ENCODE measurements around the gene PIAS4. TPM values are rescaled to one million over a fixed set of nuclear protein-coding genes. Genes with fewer than 3 reads are reported as not detected.

Gene PIAS4
- total and polyA plus RNA-seq, 2 donors (not counting 3 experiments of a cell fraction or from before 2014, with no cell fraction given): 26.2 to 46.2 TPM

GRCh38 chr19:4030981-4031380, 23.4 kb downstream of the PIAS4 start:
- Histone ChIP-seq H3K4me3 (replicated peaks in 1 of 3; ENCODE audit: insufficient read depth in 1 of 3, low read depth in 1 of 3, low read length in 3 of 3) (no peak overlapping the region), H3K4me1 (ENCODE audit: control insufficient read depth, extremely low read depth, insufficient read depth, low read length) (no peaks in the 10 kb centered on the region), H3K79me2 (ENCODE audit: control insufficient read depth, insufficient read depth, low read length) (no peaks in the 10 kb centered on the region), H3K4me2 (ENCODE audit: insufficient read depth, low read length) (no peak overlapping the region), H3K27ac (ENCODE audit: insufficient read depth, low read depth, low read length) (no peak overlapping the region), H4K20me1 (replicated peaks; ENCODE audit: control insufficient read depth, extremely low read depth, insufficient read depth, low read length) (no peaks in the 10 kb centered on the region), H3K27me3 (ENCODE audit: control insufficient read depth in 2 of 2, insufficient read depth in 2 of 2, low read length in 2 of 2) (no peaks in the 10 kb centered on the region), H3K9me3 (replicated peaks; ENCODE audit: control insufficient read depth, insufficient read depth, low read length) (no peaks in the 10 kb centered on the region), H3K9ac (replicated peaks; ENCODE audit: extremely low read depth, insufficient read depth, low read length) (no peak overlapping the region), H3K36me3 (ENCODE audit: control insufficient read depth in 2 of 2, extremely low read depth in 1 of 2, insufficient read depth in 2 of 2, low read length in 2 of 2) (peaks cover 0 to 37% of the 10 kb centered on the region in 2 experiments), H2AFZ (ENCODE audit: low read depth, low read length) (no peak overlapping the region), H3K9me1 (replicated peaks; ENCODE audit: control insufficient read depth, extremely low read depth, insufficient read depth, low read length) (no peaks in the 10 kb centered on the region)
- DNase-seq (ENCODE audit: low read depth, low spot score): no peak
- CTCF ChIA-PET: no interaction called here
- dilution Hi-C loops (cut with MboI; ENCODE audit: extremely low pct_ligation_motif_present, low sequenced_read_pairs): no loop called here
- POLR2A ChIA-PET: no interaction called here
- no peak for TF ChIP-seq POLR2AphosphoS5 (IDR thresholded peaks at IDR 0.05; ENCODE audit: insufficient read depth, low read depth, low read length)
- no peak for TF ChIP-seq JUN (IDR thresholded peaks at IDR 0.05; ENCODE audit: borderline replicate concordance, insufficient read depth, insufficient read length, low read depth)
- intact Hi-C loops (cut with micrococcal nuclease): no loop called here
- BruUV-seq (replicated peaks): no TSS peak
- FAIRE-seq: no peak

- Histone ChIP-seq H3K79me2 (ENCODE audit: control insufficient read depth, insufficient read depth, low read length) (no peaks in the 10 kb centered on the region), H3K36me3 (ENCODE audit: control insufficient read depth in 2 of 2, extremely low read depth in 1 of 2, insufficient read depth in 2 of 2, low read length in 2 of 2) (peaks cover 0 to 40% of the 10 kb centered on the region in 2 experiments), H4K20me1 (replicated peaks; ENCODE audit: control insufficient read depth, extremely low read depth, insufficient read depth, low read length) (no peaks in the 10 kb centered on the region), H3K9me1 (replicated peaks; ENCODE audit: control insufficient read depth, extremely low read depth, insufficient read depth, low read length) (no peaks in the 10 kb centered on the region), H3K27me3 (ENCODE audit: control insufficient read depth in 2 of 2, insufficient read depth in 2 of 2, low read length in 2 of 2) (no peaks in the 10 kb centered on the region), H3K4me1 (ENCODE audit: control insufficient read depth, extremely low read depth, insufficient read depth, low read length) (no peaks in the 10 kb centered on the region), H2AFZ (ENCODE audit: low read depth, low read length) (no peak overlapping the region), H3K4me2 (ENCODE audit: insufficient read depth, low read length) (no peak overlapping the region), H3K9me3 (replicated peaks; ENCODE audit: control insufficient read depth, insufficient read depth, low read length) (no peaks in the 10 kb centered on the region), H3K9ac (replicated peaks; ENCODE audit: extremely low read depth, insufficient read depth, low read length) (no peak overlapping the region), H3K4me3 (replicated peaks in 1 of 3; ENCODE audit: insufficient read depth in 1 of 3, low read depth in 1 of 3, low read length in 3 of 3) (no peak overlapping the region), H3K27ac (ENCODE audit: insufficient read depth, low read depth, low read length) (no peak overlapping the region)
- DNase-seq (ENCODE audit: low read depth, low spot score): no peak
- FAIRE-seq: no peak
- BruUV-seq (replicated peaks): no TSS peak
- intact Hi-C loops (cut with micrococcal nuclease): no loop called here
- CTCF ChIA-PET: no interaction called here
- dilution Hi-C loops (cut with MboI; ENCODE audit: extremely low pct_ligation_motif_present, low sequenced_read_pairs): no loop called here
- TF ChIP-seq MAX (IDR thresholded peaks at IDR 0.05; ENCODE audit: insufficient read depth, insufficient read length) (no peak), MYC (IDR thresholded peaks at IDR 0.05; ENCODE audit: low read depth, low read length) (no peak), FOS (IDR thresholded peaks at IDR 0.05; ENCODE audit: borderline replicate concordance, insufficient read depth, low read length) (no peak), CTCF (IDR thresholded peaks at IDR 0.05; ENCODE audit: extremely low read depth in 1 of 2, insufficient read depth in 1 of 2, low read depth in 1 of 2, low read length in 2 of 2) (no peak), EZH2 (IDR thresholded peaks at IDR 0.05; ENCODE audit: borderline replicate concordance, low read depth, low read length, severe bottlenecking) (no peak), JUN (IDR thresholded peaks at IDR 0.05; ENCODE audit: borderline replicate concordance, insufficient read depth, insufficient read length, low read depth) (no peak), POLR2AphosphoS5 (IDR thresholded peaks at IDR 0.05; ENCODE audit: insufficient read depth, low read depth, low read length) (no peak), GATA2 (IDR thresholded peaks at IDR 0.05; ENCODE audit: insufficient read depth, insufficient read length, low read depth, low read length) (no peak), POLR2A (IDR thresholded peaks at IDR 0.05; ENCODE audit: low read depth, low read length) (no peak)
- POLR2A ChIA-PET: no interaction called here
Observed at GRCh38 chr19:4031420-4031819, 23.9 kb downstream of the PIAS4 start.
